ENCODE measurements around the gene B4GALT1.

The B4GALT1 gene

GRCh38 chr9:33139421-33140228 lies 27.5 kb downstream of the B4GALT1 start:
- FAIRE-seq: no peak

GRCh38 chr9:33138768-33139167 lies 28.4 kb downstream of the B4GALT1 start:
- FAIRE-seq: no peak

- no peak for FAIRE-seq
Observed at GRCh38 chr9:33137781-33138264, 29.3 kb downstream of the B4GALT1 start.

GRCh38 chr9:33136721-33137670 lies 30.1 kb downstream of the B4GALT1 start:
- FAIRE-seq: no peak

- no peak for FAIRE-seq
Observed at GRCh38 chr9:33135470-33135958, 31.6 kb downstream of the B4GALT1 start.

GRCh38 chr9:33135031-33135461 lies 32.1 kb downstream of the B4GALT1 start:
- FAIRE-seq: no peak

GRCh38 chr9:33133186-33133585 lies 34.0 kb downstream of the B4GALT1 start:
- FAIRE-seq: no peak

- FAIRE-seq: no peak
Observed at GRCh38 chr9:33131790-33132772, 35.1 kb downstream of the B4GALT1 start.

DNA sequence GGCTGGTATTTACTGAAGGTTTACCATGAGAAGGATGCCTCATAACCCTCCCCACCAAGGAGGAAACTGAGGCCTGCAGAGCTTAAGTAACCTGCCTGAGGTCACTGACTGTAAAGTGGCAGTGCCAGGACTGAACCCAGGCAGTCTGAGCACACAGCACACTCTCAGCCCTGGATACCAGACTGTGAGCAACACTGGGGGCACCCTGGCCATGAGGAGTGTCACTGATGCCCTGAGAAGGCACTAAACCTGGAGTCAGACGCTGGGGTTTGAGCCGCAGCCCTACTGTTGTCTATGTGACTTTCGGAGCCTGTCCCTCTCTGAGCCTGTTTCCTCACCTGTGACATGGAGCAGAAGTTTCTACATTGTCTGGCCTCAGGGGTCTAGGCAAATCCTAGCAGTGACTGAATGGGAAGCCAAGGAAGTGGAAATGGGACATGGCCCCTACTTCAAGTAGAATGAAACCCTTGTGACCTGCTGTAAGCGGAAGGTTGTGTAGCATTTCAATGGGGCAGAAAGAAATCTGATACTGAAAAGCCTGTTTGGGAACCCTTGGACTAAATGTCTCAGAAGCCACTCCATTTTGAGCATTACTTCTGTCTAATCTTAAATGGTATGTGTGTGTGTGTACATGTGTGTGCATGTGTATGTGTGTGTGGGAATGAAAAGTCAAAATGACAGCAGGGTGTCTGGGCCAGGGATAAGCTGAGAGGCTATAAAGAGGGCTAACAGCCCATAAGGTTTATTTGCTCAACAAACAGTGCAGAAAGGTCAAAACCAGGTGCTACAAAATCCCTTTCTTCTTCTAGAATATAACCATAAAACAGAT lies 36.0 kb downstream of the B4GALT1 start:
- FAIRE-seq: no peak

DNA sequence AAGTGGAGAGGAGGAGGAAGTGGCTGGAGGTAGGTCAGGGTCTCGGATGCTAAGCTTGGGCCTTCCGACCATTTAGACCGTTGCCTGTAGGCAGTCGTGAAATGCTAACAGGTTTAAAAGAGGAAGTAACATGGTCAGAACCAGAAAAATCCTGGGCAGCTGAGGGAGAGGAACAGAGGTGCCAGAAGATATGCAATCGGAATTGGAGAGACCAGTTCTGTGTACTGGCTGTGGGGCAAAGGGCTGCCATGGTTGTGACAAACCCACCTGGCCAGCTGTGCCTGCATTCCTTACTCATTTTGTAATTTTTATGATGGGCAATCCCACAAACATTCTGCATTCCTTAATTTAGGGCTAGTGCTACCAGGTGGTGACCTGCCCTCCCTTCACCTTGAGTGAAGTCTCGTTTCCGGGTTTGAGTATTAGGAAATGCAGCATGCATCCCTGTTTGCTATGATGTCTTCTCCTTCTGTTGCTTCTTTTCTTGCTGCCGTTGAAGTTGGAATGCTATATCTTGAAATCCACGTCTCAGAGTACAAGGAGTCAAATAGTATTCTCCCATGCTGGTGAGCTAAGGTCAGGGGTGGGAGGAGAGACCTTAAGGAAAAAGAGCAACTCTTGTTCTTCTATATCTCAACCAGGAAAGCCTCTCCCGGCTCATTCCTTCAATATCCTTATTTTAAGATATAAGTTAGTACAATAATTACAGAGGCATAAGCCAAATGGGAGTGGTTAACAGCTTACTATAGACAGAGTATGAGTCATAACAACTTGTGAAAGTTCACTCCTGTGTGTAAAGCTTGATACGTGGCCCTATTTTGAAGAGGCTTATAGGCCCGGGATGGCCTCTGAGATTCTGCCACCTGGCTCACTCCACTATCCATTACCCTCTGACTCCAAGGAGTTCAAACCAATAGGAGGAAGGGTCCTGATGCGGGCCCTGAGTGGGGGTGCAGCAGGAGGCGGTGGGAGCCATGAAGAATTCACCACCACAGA lies 37.0 kb downstream of the B4GALT1 start:
- no peak for FAIRE-seq

- FAIRE-seq: no peak
Observed at GRCh38 chr9:33129251-33129885, 37.8 kb downstream of the B4GALT1 start.

- FAIRE-seq: no peak
Observed at GRCh38 chr9:33128570-33128969, 38.6 kb downstream of the B4GALT1 start.

GRCh38 chr9:33127881-33128280 lies 39.3 kb downstream of the B4GALT1 start:
- no peak for FAIRE-seq

DNA sequence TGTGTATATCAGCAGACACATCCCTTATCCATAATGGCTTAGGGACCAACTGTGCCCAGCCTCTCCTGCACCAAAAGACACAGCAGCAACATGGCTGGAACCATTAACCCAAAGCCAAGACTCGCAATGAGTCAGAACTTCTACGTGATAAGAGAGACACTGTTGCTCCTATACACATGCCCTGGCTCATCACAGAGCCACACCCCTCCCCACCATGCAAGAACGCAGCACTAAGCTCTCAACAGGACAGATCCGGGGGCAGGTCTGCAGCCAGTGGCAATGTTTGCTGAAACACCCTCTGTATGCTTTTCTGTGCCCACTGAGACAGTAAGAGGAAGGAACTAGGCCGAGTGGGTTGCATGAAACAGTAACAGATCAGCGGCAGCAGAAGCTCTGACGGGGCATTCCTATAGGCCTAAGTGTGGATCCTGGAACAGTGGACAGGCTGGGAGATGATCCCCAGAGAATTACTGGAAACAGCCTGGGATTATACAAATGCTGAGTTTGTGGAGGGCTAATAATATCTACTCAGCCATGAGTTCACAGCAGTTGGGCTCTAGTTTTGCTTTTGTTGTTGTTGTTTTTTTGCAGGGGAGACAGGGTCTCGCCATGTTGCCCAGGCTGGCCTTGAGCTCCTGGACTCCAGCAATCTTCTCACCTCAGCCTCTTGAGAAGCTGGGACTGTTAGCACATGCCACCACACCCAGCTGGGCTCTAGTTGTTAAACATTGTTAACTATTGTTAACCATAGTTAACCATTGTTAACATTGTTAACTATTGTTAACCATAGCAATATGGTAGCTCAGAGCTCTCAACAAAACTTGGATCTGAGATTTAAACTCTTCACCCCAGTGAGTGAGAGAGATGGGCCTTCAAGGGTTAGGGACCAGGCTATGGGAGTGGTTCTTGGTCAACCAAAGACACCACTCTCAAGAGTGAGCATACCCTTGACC lies 41.0 kb downstream of the B4GALT1 start:
- FAIRE-seq: no peak

- no peak for FAIRE-seq
Observed at GRCh38 chr9:33125461-33125860, 41.7 kb downstream of the B4GALT1 start.

GRCh38 chr9:33124751-33125381 lies 42.3 kb downstream of the B4GALT1 start:
- no peak for FAIRE-seq

DNA sequence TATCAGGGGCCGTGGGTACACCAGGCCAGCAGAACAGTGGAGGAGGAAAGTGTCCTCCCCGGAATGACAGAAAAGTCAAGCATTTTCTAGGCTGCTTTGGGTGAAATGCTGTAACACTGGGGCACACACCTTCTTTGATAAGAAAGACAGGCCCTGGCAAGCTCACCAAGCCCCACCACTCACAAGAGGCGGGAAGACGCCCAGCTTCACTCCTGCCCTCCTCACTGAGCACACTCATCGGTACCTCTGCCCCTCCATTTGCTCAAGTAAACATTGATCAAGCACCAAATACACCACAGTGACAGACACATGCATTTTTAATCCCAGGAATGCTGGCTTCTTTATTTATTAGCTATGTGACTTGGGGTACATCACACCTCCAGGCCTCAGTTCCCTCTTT lies 43.1 kb downstream of the B4GALT1 start:
- no peak for FAIRE-seq

All from TTC549 (cell line).